ENCODE results near the gene CD48.

DNA sequence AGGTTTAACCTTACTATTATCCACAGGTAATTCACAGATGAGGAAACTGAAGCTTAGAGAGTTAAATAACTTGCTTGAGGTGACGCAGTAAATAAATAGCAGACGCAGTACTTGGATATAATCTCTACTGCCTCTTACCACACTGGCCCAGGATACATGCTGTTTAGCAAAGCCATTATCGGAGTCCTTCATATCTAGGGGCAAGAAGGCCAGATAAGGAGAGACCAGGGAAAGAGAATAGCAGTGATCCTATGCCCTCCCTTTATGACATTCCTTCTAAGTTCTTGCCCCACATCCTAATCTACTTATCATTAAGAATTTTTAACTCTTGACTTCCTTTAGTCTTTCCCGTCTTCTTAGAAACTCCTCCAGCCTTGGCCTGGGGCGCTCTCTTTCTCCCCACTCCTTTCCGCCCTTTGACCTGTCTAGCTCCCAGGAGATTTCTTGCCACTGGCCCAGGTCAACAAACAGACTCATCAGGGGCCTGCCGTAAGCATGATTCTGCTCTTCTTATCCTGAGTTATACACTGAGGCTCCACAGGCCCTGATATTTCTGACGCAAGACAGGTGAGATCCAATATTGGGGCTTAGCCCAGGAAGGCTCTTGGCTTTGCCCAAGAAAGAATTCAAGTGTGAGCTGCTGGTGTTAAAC is 53.3 kb downstream of the CD48 start:
- TF ChIP-seq, protein P1, sequence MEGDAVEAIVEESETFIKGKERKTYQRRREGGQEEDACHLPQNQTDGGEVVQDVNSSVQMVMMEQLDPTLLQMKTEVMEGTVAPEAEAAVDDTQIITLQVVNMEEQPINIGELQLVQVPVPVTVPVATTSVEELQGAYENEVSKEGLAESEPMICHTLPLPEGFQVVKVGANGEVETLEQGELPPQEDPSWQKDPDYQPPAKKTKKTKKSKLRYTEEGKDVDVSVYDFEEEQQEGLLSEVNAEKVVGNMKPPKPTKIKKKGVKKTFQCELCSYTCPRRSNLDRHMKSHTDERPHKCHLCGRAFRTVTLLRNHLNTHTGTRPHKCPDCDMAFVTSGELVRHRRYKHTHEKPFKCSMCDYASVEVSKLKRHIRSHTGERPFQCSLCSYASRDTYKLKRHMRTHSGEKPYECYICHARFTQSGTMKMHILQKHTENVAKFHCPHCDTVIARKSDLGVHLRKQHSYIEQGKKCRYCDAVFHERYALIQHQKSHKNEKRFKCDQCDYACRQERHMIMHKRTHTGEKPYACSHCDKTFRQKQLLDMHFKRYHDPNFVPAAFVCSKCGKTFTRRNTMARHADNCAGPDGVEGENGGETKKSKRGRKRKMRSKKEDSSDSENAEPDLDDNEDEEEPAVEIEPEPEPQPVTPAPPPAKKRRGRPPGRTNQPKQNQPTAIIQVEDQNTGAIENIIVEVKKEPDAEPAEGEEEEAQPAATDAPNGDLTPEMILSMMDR (IDR thresholded peaks at IDR 0.05), result no peak
- TF ChIP-seq EZH2 (IDR thresholded peaks at IDR 0.05; ENCODE audit: borderline replicate concordance, insufficient read depth, low read depth, low read length, poor library complexity, severe bottlenecking), result no peak
